ENCODE results near the gene HCAR1. TPM values are rescaled to one million over a fixed set of nuclear protein-coding genes. Genes with fewer than 3 reads are reported as not detected.
"Not testable (repeated sequence)": the region's sequence is repeated elsewhere in the genome, so short reads cannot be mapped to it uniquely, and the experiment has no call there.

HCAR1 gene
- total RNA-seq, 1 experiment from 2014 or later, result not detected

GRCh38 chr12:122722387-122722786 is 8.3 kb downstream of the HCAR1 start:
- DNase-seq (ENCODE audit: low spot score), result no peak

- no peak for DNase-seq (ENCODE audit: low spot score)
These were observed 9.5 kb downstream of the HCAR1 start for GRCh38 chr12:122721057-122721545.

- DNase-seq (ENCODE audit: low spot score), result not testable (repeated sequence)
These were observed 14.0 kb downstream of the HCAR1 start, which contains the start of gene HCAR3 for GRCh38 chr12:122716658-122717057. Gene HCAR3, minus strand, starts transcription at chr12:122716811. Its CDS starts 74 bp downstream, at chr12:122716737.

GRCh38 chr12:122715211-122715610 is 15.4 kb downstream of the HCAR1 start:
- not testable (repeated sequence) for DNase-seq (ENCODE audit: low spot score)

- DNase-seq (ENCODE audit: low spot score), result not testable (repeated sequence)
These were observed 17.0 kb downstream of the HCAR1 start for GRCh38 chr12:122713491-122714188.

GRCh38 chr12:122711266-122711665 is 19.4 kb downstream of the HCAR1 start:
- not testable (repeated sequence) for DNase-seq (ENCODE audit: low spot score)

- DNase-seq (ENCODE audit: low spot score), result not testable (repeated sequence)
These were observed 20.3 kb downstream of the HCAR1 start for GRCh38 chr12:122710341-122710740.

GRCh38 chr12:122709287-122709686 is 21.4 kb downstream of the HCAR1 start:
- DNase-seq (ENCODE audit: low spot score), result not testable (repeated sequence)

GRCh38 chr12:122703841-122704240 is 26.8 kb downstream of the HCAR1 start:
- not testable (repeated sequence) for DNase-seq (ENCODE audit: low spot score)

- peak; percentile 48 for DNase-seq (ENCODE audit: low spot score)
These were observed 27.6 kb downstream of the HCAR1 start, which contains the start of gene HCAR2 for GRCh38 chr12:122702890-122703611. Gene HCAR2, minus strand, starts transcription at chr12:122703357. Its CDS starts 74 bp downstream, at chr12:122703283.

GRCh38 chr12:122701481-122701880 is 29.2 kb downstream of the HCAR1 start:
- DNase-seq (ENCODE audit: low spot score), result peak; percentile 23

- DNase-seq (ENCODE audit: low spot score), result not testable (repeated sequence)
These were observed 30.5 kb downstream of the HCAR1 start for GRCh38 chr12:122700038-122700710.

- not testable (repeated sequence) for DNase-seq (ENCODE audit: low spot score)
These were observed 33.7 kb downstream of the HCAR1 start for GRCh38 chr12:122696922-122697321.

GRCh38 chr12:122691566-122691965 is 39.1 kb downstream of the HCAR1 start:
- no peak for DNase-seq (ENCODE audit: low spot score)

- no peak for DNase-seq (ENCODE audit: low spot score)
These were observed 42.4 kb downstream of the HCAR1 start for GRCh38 chr12:122688291-122688690.

- DNase-seq (ENCODE audit: low spot score), result peak; percentile 34
These were observed 43.6 kb downstream of the HCAR1 start for GRCh38 chr12:122687086-122687485.

GRCh38 chr12:122686538-122686937 is 44.1 kb downstream of the HCAR1 start:
- DNase-seq (ENCODE audit: low spot score), result no peak

- DNase-seq (ENCODE audit: low spot score), result no peak
These were observed 46.3 kb downstream of the HCAR1 start for GRCh38 chr12:122684297-122684813.

- DNase-seq (ENCODE audit: low spot score), result peak; percentile 33
These were observed 48.8 kb downstream of the HCAR1 start for GRCh38 chr12:122681814-122682213.

- DNase-seq (ENCODE audit: low spot score), result not testable (repeated sequence)
These were observed 49.7 kb downstream of the HCAR1 start for GRCh38 chr12:122680989-122681388.

GRCh38 chr12:122676781-122677180 is 53.9 kb downstream of the HCAR1 start:
- DNase-seq (ENCODE audit: low spot score), result not testable (repeated sequence)
